HepG2 (cell line): ENCODE measurements around the gene HARBI1. TPM values are rescaled to one million over a fixed set of nuclear protein-coding genes. Genes with fewer than 3 reads are reported as not detected.
A peak's percentile ranks its signal among the peaks of the same experiment; 100 is the strongest.

Experiments used
- CREM ChIP-seq, 2 experiments: sonication (generic) in 1 of 2; formaldehyde crosslinking in 1 of 2; IDR thresholded peaks; 2 replicates each; pipeline versions ENCODE4 v1.4.0 to v1.6.1; 2016 to 2020; ENCODE audit warnings: antibody characterized with exemption in 1 of 2, mild to moderate bottlenecking in 1 of 2, missing genetic modification reagents in 1 of 2
- KLF9 ChIP-seq: IDR thresholded peaks from 2 replicates; pipeline ENCODE4 v1.6.1; 2016; ENCODE audit warnings: low read depth
- MBD4 ChIP-seq: IDR thresholded peaks from 2 replicates; pipeline ENCODE4 v1.6.1; 2012; ENCODE audit warnings: low read length, inconsistent platforms, borderline replicate concordance
- RXRB ChIP-seq: IDR thresholded peaks from 2 replicates; pipeline ENCODE4 v1.6.1; 2016; ENCODE audit warnings: borderline replicate concordance, missing genetic modification reagents, missing compliant biosample characterization
- SP4 ChIP-seq: sonication (generic); formaldehyde crosslinking; IDR thresholded peaks from 2 replicates; pipeline ENCODE4 v1.8.1; 2023; ENCODE audit warnings: mild to moderate bottlenecking, missing genetic modification reagents
- SRSF4 ChIP-seq: fragments of 200-400 bp; formaldehyde crosslinking; IDR thresholded peaks from one replicate; pipeline ENCODE4 v1.6.1; 2018; ENCODE audit warnings: mild to moderate bottlenecking, low read depth, low read length, moderate library complexity; ENCODE audit not compliant: poor library complexity, severe bottlenecking
- SYNCRIP ChIP-seq: fragments of 200-400 bp; formaldehyde crosslinking; IDR thresholded peaks from 2 replicates; pipeline ENCODE4 v1.6.1; 2018; ENCODE audit warnings: mild to moderate bottlenecking, low read depth, low read length; ENCODE audit not compliant: insufficient read depth
- TRAFD1 ChIP-seq: sonication (generic); formaldehyde crosslinking; IDR thresholded peaks from 2 replicates; pipeline ENCODE4 v1.5.1; 2020; ENCODE audit warnings: missing genetic modification reagents, mild to moderate bottlenecking, borderline replicate concordance
- ZBTB4 ChIP-seq: sonication (generic); formaldehyde crosslinking; IDR thresholded peaks from 2 replicates; pipeline ENCODE4 v1.4.0; 2020; ENCODE audit warnings: missing genetic modification reagents, mild to moderate bottlenecking, borderline replicate concordance
- ZNF205 ChIP-seq: IDR thresholded peaks from 2 replicates; pipeline ENCODE4 v1.6.1; 2018; ENCODE audit warnings: missing biosample characterization, missing genetic modification reagents
- ZNF292 ChIP-seq: sonication (generic); formaldehyde crosslinking; IDR thresholded peaks from 2 replicates; pipeline ENCODE4 v1.8.1; 2022; ENCODE audit warnings: mild to moderate bottlenecking, low read depth, missing genetic modification reagents, borderline replicate concordance
- polyA plus RNA-seq, 8 experiments: library from polyadenylated mRNA; depleted of rRNA in 3 of 8; stranded (reverse) in 7 of 8; unstranded in 1 of 8; fragments of >200 nt; fragmentation: Illumina TruSeq in 4 of 8; extraction: Trizol in 4 of 8; gene quantifications; 2 replicates each; pipeline versions ENCODE4 v1.2.1 to v1.2.3, GENCODE V29; 2011 to 2016; ENCODE audit warnings: low read depth in 4 of 8, missing spikeins in 1 of 8, mixed read lengths in 1 of 8; ENCODE audit not compliant: insufficient read depth in 1 of 8
- total RNA-seq, 5 experiments: library from RNA; depleted of rRNA; stranded (reverse); fragments of >200 nt; fragmentation: Illumina TruSeq; extraction: Trizol; gene quantifications; 2 replicates each; pipeline ENCODE4 v1.2.3, GENCODE V29; 2016; ENCODE audit warnings: low read depth in 1 of 5
- TF ChIP-seq, protein P1 (sequence below): sonication (generic); formaldehyde crosslinking; IDR thresholded peaks from 2 replicates; pipeline ENCODE4 v1.4.0; 2020; ENCODE audit warnings: missing genetic modification reagents, borderline replicate concordance
- TF ChIP-seq, protein P2 (sequence below): IDR thresholded peaks from 2 replicates; pipeline ENCODE4 v1.6.1; 2012; ENCODE audit warnings: low read length, improper control_type of control experiment

HARBI1 gene
- total and polyA plus RNA-seq, 2 of the 13 experiments (the other 11 are each of a cell fraction or from before 2014, with no cell fraction given), result 2.5 to 4.8 TPM

GRCh38 chr11:46554213-46555147, 62.5 kb downstream of the HARBI1 start (continued):
- no peak for TF ChIP-seq SP4 (CRISPR knock-in tag)
- TF ChIP-seq KLF9 (CRISPR knock-in tag), result no peak
- TF ChIP-seq CREM (IDR thresholded peaks at IDR 0.05), result peak; percentile 97
- no peak for TF ChIP-seq CREM (CRISPR knock-in tag; IDR thresholded peaks at IDR 0.05)
- no peak for TF ChIP-seq ZNF292 (CRISPR knock-in tag)
- TF ChIP-seq, protein P1, sequence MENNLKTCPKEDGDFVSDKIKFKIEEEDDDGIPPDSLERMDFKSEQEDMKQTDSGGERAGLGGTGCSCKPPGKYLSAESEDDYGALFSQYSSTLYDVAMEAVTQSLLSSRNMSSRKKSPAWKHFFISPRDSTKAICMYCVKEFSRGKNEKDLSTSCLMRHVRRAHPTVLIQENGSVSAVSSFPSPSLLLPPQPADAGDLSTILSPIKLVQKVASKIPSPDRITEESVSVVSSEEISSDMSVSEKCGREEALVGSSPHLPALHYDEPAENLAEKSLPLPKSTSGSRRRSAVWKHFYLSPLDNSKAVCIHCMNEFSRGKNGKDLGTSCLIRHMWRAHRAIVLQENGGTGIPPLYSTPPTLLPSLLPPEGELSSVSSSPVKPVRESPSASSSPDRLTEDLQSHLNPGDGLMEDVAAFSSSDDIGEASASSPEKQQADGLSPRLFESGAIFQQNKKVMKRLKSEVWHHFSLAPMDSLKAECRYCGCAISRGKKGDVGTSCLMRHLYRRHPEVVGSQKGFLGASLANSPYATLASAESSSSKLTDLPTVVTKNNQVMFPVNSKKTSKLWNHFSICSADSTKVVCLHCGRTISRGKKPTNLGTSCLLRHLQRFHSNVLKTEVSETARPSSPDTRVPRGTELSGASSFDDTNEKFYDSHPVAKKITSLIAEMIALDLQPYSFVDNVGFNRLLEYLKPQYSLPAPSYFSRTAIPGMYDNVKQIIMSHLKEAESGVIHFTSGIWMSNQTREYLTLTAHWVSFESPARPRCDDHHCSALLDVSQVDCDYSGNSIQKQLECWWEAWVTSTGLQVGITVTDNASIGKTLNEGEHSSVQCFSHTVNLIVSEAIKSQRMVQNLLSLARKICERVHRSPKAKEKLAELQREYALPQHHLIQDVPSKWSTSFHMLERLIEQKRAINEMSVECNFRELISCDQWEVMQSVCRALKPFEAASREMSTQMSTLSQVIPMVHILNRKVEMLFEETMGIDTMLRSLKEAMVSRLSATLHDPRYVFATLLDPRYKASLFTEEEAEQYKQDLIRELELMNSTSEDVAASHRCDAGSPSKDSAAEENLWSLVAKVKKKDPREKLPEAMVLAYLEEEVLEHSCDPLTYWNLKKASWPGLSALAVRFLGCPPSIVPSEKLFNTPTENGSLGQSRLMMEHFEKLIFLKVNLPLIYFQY, result peak; percentile 19; the same call in 1 of the 2 replicates
- peak; percentile 54; the same call in 1 of the 2 replicates for TF ChIP-seq ZNF205 (CRISPR knock-in tag)
- peak; percentile 75; the same call in 1 of the 2 replicates for TF ChIP-seq MBD4
- no peak for TF ChIP-seq SRSF4
- no peak for TF ChIP-seq TRAFD1 (CRISPR knock-in tag)
- TF ChIP-seq SYNCRIP, result no peak
- no peak for TF ChIP-seq ZBTB4 (CRISPR knock-in tag)
- TF ChIP-seq RXRB, result peak; percentile 93
- TF ChIP-seq, protein P2, sequence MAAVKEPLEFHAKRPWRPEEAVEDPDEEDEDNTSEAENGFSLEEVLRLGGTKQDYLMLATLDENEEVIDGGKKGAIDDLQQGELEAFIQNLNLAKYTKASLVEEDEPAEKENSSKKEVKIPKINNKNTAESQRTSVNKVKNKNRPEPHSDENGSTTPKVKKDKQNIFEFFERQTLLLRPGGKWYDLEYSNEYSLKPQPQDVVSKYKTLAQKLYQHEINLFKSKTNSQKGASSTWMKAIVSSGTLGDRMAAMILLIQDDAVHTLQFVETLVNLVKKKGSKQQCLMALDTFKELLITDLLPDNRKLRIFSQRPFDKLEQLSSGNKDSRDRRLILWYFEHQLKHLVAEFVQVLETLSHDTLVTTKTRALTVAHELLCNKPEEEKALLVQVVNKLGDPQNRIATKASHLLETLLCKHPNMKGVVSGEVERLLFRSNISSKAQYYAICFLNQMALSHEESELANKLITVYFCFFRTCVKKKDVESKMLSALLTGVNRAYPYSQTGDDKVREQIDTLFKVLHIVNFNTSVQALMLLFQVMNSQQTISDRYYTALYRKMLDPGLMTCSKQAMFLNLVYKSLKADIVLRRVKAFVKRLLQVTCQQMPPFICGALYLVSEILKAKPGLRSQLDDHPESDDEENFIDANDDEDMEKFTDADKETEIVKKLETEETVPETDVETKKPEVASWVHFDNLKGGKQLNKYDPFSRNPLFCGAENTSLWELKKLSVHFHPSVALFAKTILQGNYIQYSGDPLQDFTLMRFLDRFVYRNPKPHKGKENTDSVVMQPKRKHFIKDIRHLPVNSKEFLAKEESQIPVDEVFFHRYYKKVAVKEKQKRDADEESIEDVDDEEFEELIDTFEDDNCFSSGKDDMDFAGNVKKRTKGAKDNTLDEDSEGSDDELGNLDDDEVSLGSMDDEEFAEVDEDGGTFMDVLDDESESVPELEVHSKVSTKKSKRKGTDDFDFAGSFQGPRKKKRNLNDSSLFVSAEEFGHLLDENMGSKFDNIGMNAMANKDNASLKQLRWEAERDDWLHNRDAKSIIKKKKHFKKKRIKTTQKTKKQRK, result no peak
